GM19351 (cell line): ENCODE data around the gene OR1K1.

ENCODE experiments used
- ATAC-seq: cut with Tn5 transposase; IDR thresholded peaks from one replicate; pipeline ENCODE4 v1.9.1; 2021; ENCODE audit warnings: mild to moderate bottlenecking, moderate library complexity; ENCODE audit not compliant: unreplicated experiment

OR1K1 gene

DNA sequence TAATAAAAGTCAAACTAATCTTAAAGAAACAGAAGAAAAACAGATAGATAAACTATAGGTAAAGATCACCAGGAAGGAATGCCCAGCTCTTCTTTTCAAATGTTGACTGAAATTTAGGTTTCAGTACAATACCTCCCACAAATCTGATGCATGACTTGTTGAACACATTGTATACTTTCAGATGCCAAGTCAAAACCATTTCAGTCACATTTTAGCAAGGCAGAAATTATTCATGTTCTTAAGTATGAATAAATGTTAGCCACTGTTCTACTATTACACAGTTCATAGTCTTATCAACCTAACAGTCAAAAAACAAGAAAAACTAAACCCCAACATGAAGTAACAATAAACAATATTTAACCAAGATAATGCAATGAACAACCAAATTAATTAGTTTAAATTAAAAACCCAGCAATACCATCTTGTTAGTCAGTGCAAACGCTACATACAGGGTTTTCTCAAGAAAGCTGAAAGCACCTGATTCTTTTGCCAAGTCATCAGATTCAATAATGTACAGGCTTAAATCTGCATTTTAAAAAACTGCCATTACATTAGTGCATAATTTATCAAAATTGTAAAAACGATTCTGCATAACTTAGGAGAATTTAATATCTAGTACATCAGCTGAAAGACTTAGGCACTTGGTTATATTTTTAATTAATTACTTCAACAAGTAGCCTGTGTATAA lies 48.5 kb downstream of the OR1K1 start:
- ATAC-seq: no peak
